Measurements from ENCODE around the gene GNB1.
A peak's percentile ranks its signal among the peaks of the same experiment; 100 is the strongest.

Gene GNB1

GRCh38 chr1:1781526-1781903, 109.4 kb downstream of the GNB1 start:
- DNase-seq (ENCODE audit: low spot score) = no peak

GRCh38 chr1:1780598-1781525, 110.0 kb downstream of the GNB1 start:
- DNase-seq (ENCODE audit: low spot score) = no peak

- DNase-seq (ENCODE audit: low spot score) = no peak
These were observed 110.9 kb downstream of the GNB1 start for GRCh38 chr1:1779691-1780597.

GRCh38 chr1:1779320-1779675, 111.6 kb downstream of the GNB1 start:
- DNase-seq (ENCODE audit: low spot score) = no peak

DNA sequence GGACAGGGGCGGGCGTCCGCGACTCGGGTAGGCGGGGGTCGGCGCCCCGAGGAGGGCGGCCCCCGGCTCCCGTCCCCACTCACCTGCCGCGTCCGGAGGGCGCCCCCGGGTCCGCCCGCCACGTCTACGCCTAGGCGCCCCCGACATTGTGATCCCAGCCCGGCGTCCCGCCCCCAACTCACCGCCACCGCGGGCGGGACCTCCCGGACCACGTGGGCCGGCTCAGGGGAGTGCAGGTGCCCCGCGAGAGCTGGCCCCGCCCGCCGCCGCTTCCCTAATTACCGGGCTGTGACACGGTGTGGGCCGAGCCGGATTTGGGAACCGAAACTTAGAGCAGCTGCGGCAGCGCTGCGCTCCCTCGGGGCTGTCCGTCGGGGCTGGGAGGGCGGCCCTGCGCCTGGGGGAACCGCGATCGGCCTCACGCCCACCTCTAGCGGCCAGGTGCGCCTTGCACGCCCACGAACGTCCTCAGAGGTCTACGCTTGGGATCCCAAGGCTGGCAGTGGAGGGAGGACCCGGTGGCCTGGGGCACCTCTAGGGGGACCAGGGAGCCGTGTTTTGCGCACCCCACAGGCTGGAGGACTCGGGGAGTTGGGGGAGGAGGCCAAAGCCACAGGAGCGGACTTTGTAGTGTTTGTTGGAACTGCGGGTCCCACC, 112.1 kb downstream of the GNB1 start:
- DNase-seq (ENCODE audit: low spot score) = peak; percentile 58

- DNase-seq (ENCODE audit: low spot score) = peak; percentile 97
These were observed 112.8 kb downstream of the GNB1 start, which contains the start of gene NADK for GRCh38 chr1:1777950-1778662. Gene NADK, minus strand, starts transcription at chr1:1778470. Its CDS starts 13,064 bp downstream, at chr1:1765406.

DNA sequence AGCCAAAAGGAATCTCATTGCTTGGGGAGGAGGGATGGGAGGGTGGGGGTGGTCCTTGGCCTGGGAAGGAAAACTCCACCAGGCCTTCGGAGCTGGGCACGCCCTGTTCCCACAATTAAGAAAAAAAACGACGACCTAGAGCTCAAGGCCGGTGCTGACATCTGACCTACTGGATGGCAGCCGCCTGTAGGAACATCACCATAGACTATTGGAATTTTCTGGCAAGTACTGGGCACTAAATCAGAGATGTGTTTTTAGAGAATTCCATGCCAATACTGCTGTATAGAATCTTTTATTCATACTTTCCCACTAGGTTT, 113.3 kb downstream of the GNB1 start:
- peak; percentile 67 for DNase-seq (ENCODE audit: low spot score)

DNA sequence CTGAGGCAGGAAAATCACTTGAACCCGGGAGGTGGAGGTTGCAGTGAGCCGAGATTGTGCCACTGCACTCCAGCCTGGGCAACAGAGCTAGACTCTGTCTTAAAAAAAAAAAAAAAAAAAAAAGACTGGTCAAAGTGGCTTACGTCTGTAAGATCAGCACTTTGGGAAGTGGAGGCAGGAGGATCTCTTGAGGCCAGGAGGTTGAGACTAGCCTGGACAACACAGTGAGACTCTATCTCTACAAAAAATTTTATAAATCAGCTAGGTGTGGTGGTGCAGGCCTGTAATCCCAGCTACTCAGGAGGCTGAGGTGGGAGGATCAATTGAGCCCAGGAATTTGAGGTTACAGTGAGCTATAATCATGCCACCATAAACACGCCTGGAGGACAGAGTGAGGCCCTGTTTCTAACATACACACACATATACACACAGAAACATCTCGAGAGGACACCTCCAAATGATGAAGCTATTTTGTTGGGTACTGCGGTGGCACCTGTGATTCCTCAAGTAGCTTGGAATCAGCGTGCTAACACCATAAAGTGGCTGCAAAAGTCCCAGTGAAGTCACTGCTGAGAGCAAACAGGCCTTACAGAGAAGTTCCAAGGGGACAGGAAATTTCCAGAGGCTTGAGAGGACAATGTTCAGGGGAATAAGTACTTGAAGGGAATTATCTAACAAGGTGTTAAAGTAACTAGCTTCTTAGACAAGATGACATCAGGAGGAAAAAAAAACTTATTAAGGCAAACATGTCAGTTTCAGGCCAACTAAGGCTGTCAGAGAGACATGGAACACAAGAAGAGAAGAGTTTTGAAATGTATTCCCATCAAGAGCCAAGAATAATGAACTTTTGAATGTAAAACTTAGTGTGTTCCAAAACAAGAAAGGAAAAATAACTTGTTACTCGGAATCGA, 114.0 kb downstream of the GNB1 start:
- no peak for DNase-seq (ENCODE audit: low spot score)

GRCh38 chr1:1775327-1776226, 115.3 kb downstream of the GNB1 start:
- DNase-seq (ENCODE audit: low spot score) = no peak

GRCh38 chr1:1773874-1774273, 117.0 kb downstream of the GNB1 start:
- no peak for DNase-seq (ENCODE audit: low spot score)

- no peak for DNase-seq (ENCODE audit: low spot score)
These were observed 119.8 kb downstream of the GNB1 start for GRCh38 chr1:1771096-1771495.

- DNase-seq (ENCODE audit: low spot score) = no peak
These were observed 120.8 kb downstream of the GNB1 start for GRCh38 chr1:1770102-1770501.

- DNase-seq (ENCODE audit: low spot score) = no peak
These were observed 122.5 kb downstream of the GNB1 start for GRCh38 chr1:1768249-1768992.

GRCh38 chr1:1764876-1765470, 125.9 kb downstream of the GNB1 start:
- DNase-seq (ENCODE audit: low spot score) = no peak

- DNase-seq (ENCODE audit: low spot score) = no peak
These were observed 126.9 kb downstream of the GNB1 start for GRCh38 chr1:1763657-1764621.

DNA sequence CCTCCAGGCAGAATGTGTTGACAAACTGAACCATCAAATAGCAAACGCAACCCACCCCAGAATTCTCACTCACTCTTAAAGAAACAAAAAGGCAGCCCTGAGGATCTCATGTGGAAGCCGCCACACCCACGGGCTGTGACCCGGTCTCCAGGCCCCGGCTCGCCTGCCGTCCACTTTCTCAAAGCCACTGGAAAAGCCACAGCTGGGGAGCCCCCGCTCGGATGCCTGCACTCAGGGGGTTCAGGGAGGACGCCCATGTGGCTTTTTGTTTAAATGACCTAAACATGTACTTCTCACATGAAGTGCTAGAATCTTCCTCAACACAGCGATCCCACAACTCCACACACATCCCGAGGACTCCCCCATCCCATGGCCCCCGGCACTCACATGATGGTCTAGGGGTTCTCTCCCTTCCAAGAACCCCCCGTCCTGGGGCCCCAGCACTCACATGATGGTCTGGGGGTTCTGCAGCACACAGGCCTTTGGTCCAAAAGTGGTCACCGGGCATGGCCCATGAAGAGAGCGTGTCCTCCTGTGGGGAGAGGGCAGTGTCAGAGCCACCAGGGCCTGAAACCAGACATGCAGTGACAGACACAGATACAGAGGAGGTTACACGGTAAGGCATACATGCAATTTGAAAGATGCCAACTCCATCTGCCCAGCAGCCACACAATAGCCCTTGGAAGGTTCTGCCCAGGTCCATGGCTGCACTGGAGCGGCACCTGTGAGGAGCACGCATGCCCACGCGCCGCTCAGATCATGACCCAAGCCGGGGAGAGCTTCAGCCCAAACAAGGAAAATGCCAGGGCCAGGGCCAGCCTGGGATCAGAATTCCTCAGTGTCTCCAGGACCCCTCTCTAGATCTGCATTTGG, 129.1 kb downstream of the GNB1 start:
- DNase-seq (ENCODE audit: low spot score) = no peak

Data from AG08396 (cell line).